Esophagus squamous epithelium (tissue), 5 donors: ENCODE data around the gene OCIAD2. TPM values are rescaled to one million over a fixed set of nuclear protein-coding genes. Genes with fewer than 3 reads are reported as not detected.
"Not testable (repeated sequence)": the region's sequence is repeated elsewhere in the genome, so short reads cannot be mapped to it uniquely, and the experiment has no call there.

ENCODE experiments used
- DNase-seq: peaks from one replicate; lab custom pipeline; 2025; lab: John Stamatoyannopoulos, UW
- H3K27ac ChIP-seq, 4 donors: fragments of 200-600 bp; sonication (generic); one replicate each; pipeline ENCODE4 v1.5.1; 2016 to 2019; ENCODE audit warnings: mild to moderate bottlenecking in 1 of 4
- H3K27me3 ChIP-seq, 4 donors: fragments of 200-600 bp; sonication (generic); 1 replicate in 3 of 4; 2 replicates in 1 of 4; pipeline versions ENCODE4 v1.5.1 to v1.6.0; 2017 to 2021; ENCODE audit warnings: antibody characterized with exemption in 1 of 4
- H3K36me3 ChIP-seq, 3 donors: fragments of 200-600 bp; sonication (generic); one replicate each; pipeline ENCODE4 v1.5.1; 2016 to 2019
- H3K4me1 ChIP-seq, 3 donors: fragments of 200-600 bp; sonication (generic); one replicate each; pipeline ENCODE4 v1.5.1; 2017 to 2019
- H3K4me3 ChIP-seq, 4 donors: fragments of 200-600 bp; sonication (generic); 1 replicate in 3 of 4; 2 replicates in 1 of 4; pipeline ENCODE4 v1.5.1; 2016 to 2019; ENCODE audit warnings: mild to moderate bottlenecking in 2 of 4, moderate library complexity in 1 of 4
- H3K9me3 ChIP-seq, 3 donors: fragments of 200-600 bp; sonication (generic); one replicate each; pipeline ENCODE4 v1.5.1; 2016 to 2019
- POLR2A ChIP-seq, 4 donors: fragments of 450-650 bp; IDR thresholded peaks; one replicate each; pipeline ENCODE4 v1.6.1; 2017; ENCODE audit warnings: antibody characterized with exemption in 4 of 4, mild to moderate bottlenecking in 4 of 4, moderate library complexity in 3 of 4
- WGBS, 2 donors: methylation state at CpG; one replicate each; pipeline ENCODE4 v1.1.5; 2018; 5-methylcytosine and 5-hydroxymethylcytosine counted together
- intact Hi-C: fragments of 100-400 bp; cut with DNase I; formaldehyde crosslinking; loops from one replicate; pipeline ENCODE4 v1.15.0; 2022
- small RNA-seq, 4 donors: library from RNA; depleted of rRNA; stranded (forward); fragments of <200 nt; gene quantifications; one replicate each; pipeline ENCODE3, GENCODE V24; 2016
- total RNA-seq, 4 donors: library from RNA; depleted of rRNA; stranded (reverse); fragments of >200 nt; gene quantifications; one replicate each; pipeline ENCODE4 v1.1.0, GENCODE V29; 2016
- TF ChIP-seq, protein P1 (sequence below), 6 experiments: fragments of 450-650 bp in 4 of 6; fragments of 200-600 bp in 2 of 6; sonication (generic) in 2 of 6; IDR thresholded peaks; one replicate each; pipeline ENCODE4 v1.5.1; 2016 to 2019; ENCODE audit warnings: antibody characterized with exemption in 6 of 6, mild to moderate bottlenecking in 4 of 6, moderate library complexity in 4 of 6
- donor health status: DM: yes; HTN: yes; CAD: no.

The OCIAD2 gene
- total RNA-seq, 4 donors from 2014 or later = 16.2 to 30.8 (median 17.5) TPM

DNA sequence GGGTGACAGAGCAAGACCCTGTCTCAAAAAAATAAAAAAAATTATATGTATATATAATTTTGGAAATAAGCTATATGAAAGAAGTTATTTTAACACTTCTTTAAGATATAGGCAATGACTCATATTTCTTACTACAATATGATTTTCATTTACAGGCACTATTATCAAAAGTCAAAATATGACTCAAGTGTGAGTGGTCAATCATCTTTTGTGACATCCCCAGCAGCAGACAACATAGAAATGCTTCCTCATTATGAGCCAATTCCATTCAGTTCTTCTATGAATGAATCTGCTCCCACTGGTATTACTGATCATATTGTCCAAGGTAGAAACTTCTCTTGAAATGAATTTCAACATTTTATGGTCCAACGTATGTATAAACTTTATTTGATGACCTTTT is 54.9 kb downstream of the OCIAD2 start:
- Histone ChIP-seq H3K4me1 (no peaks in the 10 kb centered on the region), H3K9me3 (no peaks in the 10 kb centered on the region), H3K27ac (no peak overlapping the region), H3K4me3 (no peak overlapping the region), H3K36me3 (peaks cover 0 to 90% (median 0%) of the 10 kb centered on the region in 3 donors), H3K27me3 (no peaks in the 10 kb centered on the region)
- 41 to 67% methylated on average over 1 of the region's 1 CpG for WGBS, 2 donors
- no peak for TF ChIP-seq POLR2A (IDR thresholded peaks at IDR 0.05)
- TF ChIP-seq, protein P1, sequence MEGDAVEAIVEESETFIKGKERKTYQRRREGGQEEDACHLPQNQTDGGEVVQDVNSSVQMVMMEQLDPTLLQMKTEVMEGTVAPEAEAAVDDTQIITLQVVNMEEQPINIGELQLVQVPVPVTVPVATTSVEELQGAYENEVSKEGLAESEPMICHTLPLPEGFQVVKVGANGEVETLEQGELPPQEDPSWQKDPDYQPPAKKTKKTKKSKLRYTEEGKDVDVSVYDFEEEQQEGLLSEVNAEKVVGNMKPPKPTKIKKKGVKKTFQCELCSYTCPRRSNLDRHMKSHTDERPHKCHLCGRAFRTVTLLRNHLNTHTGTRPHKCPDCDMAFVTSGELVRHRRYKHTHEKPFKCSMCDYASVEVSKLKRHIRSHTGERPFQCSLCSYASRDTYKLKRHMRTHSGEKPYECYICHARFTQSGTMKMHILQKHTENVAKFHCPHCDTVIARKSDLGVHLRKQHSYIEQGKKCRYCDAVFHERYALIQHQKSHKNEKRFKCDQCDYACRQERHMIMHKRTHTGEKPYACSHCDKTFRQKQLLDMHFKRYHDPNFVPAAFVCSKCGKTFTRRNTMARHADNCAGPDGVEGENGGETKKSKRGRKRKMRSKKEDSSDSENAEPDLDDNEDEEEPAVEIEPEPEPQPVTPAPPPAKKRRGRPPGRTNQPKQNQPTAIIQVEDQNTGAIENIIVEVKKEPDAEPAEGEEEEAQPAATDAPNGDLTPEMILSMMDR (IDR thresholded peaks at IDR 0.05) = no peak
- intact Hi-C loops = no loop called here
- no peak for DNase-seq

DNA sequence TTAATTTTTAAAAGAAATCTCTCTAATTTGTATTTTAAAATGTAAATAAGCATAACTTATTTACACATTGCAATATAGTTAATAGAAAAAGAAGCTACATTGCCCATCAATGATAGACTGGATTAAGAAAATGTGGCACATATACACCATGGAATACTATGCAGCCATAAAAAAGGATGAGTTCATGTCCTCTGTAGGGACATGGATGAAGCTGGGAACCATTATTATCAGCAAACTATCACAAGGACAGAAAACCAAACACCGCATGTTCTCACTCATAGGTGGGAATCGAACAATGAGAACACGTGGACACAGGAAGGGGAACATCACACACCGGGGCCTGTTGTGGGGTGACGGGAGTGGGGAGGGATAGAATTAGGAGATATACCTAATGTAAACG is 57.8 kb downstream of the OCIAD2 start:
- H3K9me3 ChIP-seq, H3K27ac ChIP-seq, DNase-seq, H3K4me3 ChIP-seq, H3K4me1 ChIP-seq, intact Hi-C loops, H3K27me3 ChIP-seq: not testable (repeated sequence)
- 97% methylated on average over 6 of the region's 6 CpGs for WGBS, 2 donors
- peaks cover 0 to 92% (median 0%) of the 10 kb centered on the region in 3 donors for H3K36me3 ChIP-seq

- peaks cover 0 to 87% (median 5%) of the 10 kb centered on the region in 3 donors for H3K36me3 ChIP-seq
- H3K9me3 ChIP-seq = no peaks in the 10 kb centered on the region
- DNase-seq = no peak
- no peaks in the 10 kb centered on the region for H3K4me1 ChIP-seq
- intact Hi-C loops = no loop called here
- no peak overlapping the region for H3K27ac ChIP-seq
- H3K4me3 ChIP-seq = no peak overlapping the region
- WGBS, 2 donors = 61 to 69% methylated on average over 2 of the region's 2 CpGs
- no peak for TF ChIP-seq POLR2A (IDR thresholded peaks at IDR 0.05)
- TF ChIP-seq, protein P1 (IDR thresholded peaks at IDR 0.05) = no peak
- H3K27me3 ChIP-seq = no peaks in the 10 kb centered on the region
Measured at GRCh38 chr4:48844843-48845242, 61.7 kb downstream of the OCIAD2 start.

DNA sequence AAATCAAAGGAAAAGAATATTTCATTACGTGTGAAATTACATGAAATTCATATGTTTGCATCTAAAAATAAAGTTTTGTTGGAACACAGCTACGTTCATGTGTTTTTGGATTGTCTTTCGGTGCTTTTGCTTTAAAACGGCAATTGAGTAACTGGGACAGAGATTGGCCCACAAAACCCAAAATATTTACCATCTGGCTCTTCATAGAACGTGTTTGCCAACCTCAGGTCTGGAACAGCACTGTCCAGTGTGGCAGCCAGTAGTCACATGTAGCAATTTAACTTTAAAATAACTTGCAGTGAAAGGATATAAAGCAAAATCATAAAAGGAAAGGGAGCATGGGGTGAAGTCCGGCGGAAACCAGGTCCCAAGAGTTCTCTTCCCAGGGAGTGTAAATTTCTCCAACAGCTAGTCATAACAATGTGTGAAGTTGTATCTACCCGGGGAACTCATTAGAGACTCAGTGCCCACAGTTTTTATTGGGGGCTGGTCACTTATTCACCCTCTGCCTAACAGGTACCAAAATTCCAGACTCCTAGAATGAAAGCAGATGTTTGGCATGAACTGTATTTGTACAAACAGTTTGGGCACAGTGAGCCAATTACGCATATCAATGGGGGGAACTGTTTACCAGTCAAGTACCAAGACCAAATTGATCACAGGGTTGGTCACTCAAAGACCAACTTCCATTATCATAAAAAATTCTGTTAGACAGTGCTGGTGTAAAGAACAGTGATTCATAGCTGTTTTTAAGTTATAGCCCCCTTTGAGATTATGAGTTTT is 65.3 kb downstream of the OCIAD2 start:
- intact Hi-C loops = no loop called here

GRCh38 chr4:48836658-48837057 is 69.9 kb downstream of the OCIAD2 start:
- Histone ChIP-seq H3K27me3 (no peaks in the 10 kb centered on the region), H3K4me3 (no peak overlapping the region), H3K9me3 (no peaks in the 10 kb centered on the region), H3K4me1 (peaks cover 7 to 17% (median 12%) of the 10 kb centered on the region in 3 donors), H3K36me3 (peaks cover 0 to 86% (median 36%) of the 10 kb centered on the region in 3 donors), H3K27ac (no peak overlapping the region)
- DNase-seq = no peak
- no peak for TF ChIP-seq POLR2A (IDR thresholded peaks at IDR 0.05)
- TF ChIP-seq, protein P1 (IDR thresholded peaks at IDR 0.05) = no peak
- intact Hi-C loops = no loop called here
- 94 to 96% methylated on average over 4 of the region's 4 CpGs for WGBS, 2 donors

More for the DNA sequence above, 65.3 kb downstream of the OCIAD2 start:
- peaks cover 0 to 94% (median 16%) of the 10 kb centered on the region in 3 donors for H3K36me3 ChIP-seq
- TF ChIP-seq POLR2A (IDR thresholded peaks at IDR 0.05) = no peak
- WGBS, 2 donors = 82 to 85% methylated on average over 9 of the region's 9 CpGs
- H3K27me3 ChIP-seq = no peaks in the 10 kb centered on the region
- H3K9me3 ChIP-seq = no peaks in the 10 kb centered on the region
- H3K27ac ChIP-seq = no peak overlapping the region
- no peaks in the 10 kb centered on the region for H3K4me1 ChIP-seq
- no peak overlapping the region for H3K4me3 ChIP-seq
- DNase-seq = no peak

Small RNAs within 50 kb of the gene (small RNA-seq; reads per million reads assigned to genes)
- gene AC020593.1 (0 reads per million in 4 donors), gene RNU6-158P (0 reads per million in 4 donors)

Other genes starting within 250 kb of the OCIAD2 start
- 10 to 100 TPM; 26.1 to 69.6 (median 38.1) TPM for gene FRYL, start 126.5 kb downstream of the OCIAD2 start, total RNA-seq
- gene OCIAD1, start 75.7 kb downstream of the OCIAD2 start, total RNA-seq = 10 to 100 TPM; 63.3 to 97.7 (median 77.8) TPM
- gene CWH43, start 79.5 kb upstream of the OCIAD2 start, total RNA-seq = 10 to 100 TPM; 11.6 to 38.0 (median 20.8) TPM